Hematopoietic multipotent progenitor cell treated with erythropoietin and hydrocortisone succinate and interleukin-3 and kit ligand, for 17 days (in vitro differentiated cells): ENCODE data around the gene KIAA2012.

Experiments used
- DNase-seq: peaks from one replicate; pipeline ENCODE4 v3.0.0-alpha.2; 2015; ENCODE audit warnings: low spot score

Gene KIAA2012

GRCh38 chr2:202072737-202073401, at the start of gene KIAA2012:
KIAA2012 (plus strand) TSS chr2:202073255; CDS start chr2:202073628, 373 bp downstream.
- no peak for DNase-seq

GRCh38 chr2:202023904-202024266, 49.2 kb upstream of the KIAA2012 start:
- no peak for DNase-seq

GRCh38 chr2:202024871-202025270, 48.2 kb upstream of the KIAA2012 start:
- no peak for DNase-seq

- DNase-seq: no peak
Measured at GRCh38 chr2:202025816-202026215, 47.2 kb upstream of the KIAA2012 start.

GRCh38 chr2:202026507-202026906, 46.5 kb upstream of the KIAA2012 start:
- DNase-seq: no peak

GRCh38 chr2:202030691-202031090, 42.4 kb upstream of the KIAA2012 start:
- no peak for DNase-seq

- no peak for DNase-seq
Measured at GRCh38 chr2:202031246-202031951, 41.7 kb upstream of the KIAA2012 start.

GRCh38 chr2:202032846-202033316, 40.2 kb upstream of the KIAA2012 start:
- no peak for DNase-seq

- peak; percentile 74 for DNase-seq
Measured at GRCh38 chr2:202033317-202034248, 39.5 kb upstream of the KIAA2012 start, which contains the start of gene FZD7. FZD7 (plus strand) TSS chr2:202033855; CDS start chr2:202034648, 793 bp downstream.

GRCh38 chr2:202034249-202035088, 38.6 kb upstream of the KIAA2012 start:
- DNase-seq: no peak

GRCh38 chr2:202035089-202035940, 37.7 kb upstream of the KIAA2012 start:
- no peak for DNase-seq

GRCh38 chr2:202035941-202036372, 37.1 kb upstream of the KIAA2012 start:
- DNase-seq: no peak

- no peak for DNase-seq
Measured at GRCh38 chr2:202036601-202037037, 36.4 kb upstream of the KIAA2012 start.

GRCh38 chr2:202037086-202037485, 36.0 kb upstream of the KIAA2012 start:
- DNase-seq: no peak

- DNase-seq: no peak
Measured at GRCh38 chr2:202038471-202039277, 34.4 kb upstream of the KIAA2012 start.

GRCh38 chr2:202039278-202040078, 33.6 kb upstream of the KIAA2012 start:
- no peak for DNase-seq

GRCh38 chr2:202040079-202040844, 32.8 kb upstream of the KIAA2012 start:
- DNase-seq: no peak

- DNase-seq: no peak
Measured at GRCh38 chr2:202042444-202042843, 30.6 kb upstream of the KIAA2012 start.
